ENCODE results near the gene VWA8. TPM values are rescaled to one million over a fixed set of nuclear protein-coding genes. Genes with fewer than 3 reads are reported as not detected.
A peak's percentile ranks its signal among the peaks of the same experiment; 100 is the strongest.
"Not testable (repeated sequence)": the region's sequence is repeated elsewhere in the genome, so short reads cannot be mapped to it uniquely, and the experiment has no call there.

Gene VWA8
- total RNA-seq, 1 donor from 2014 or later: 12.2 TPM

GRCh38 chr13:41960211-41960636 is 685 bp downstream of the VWA8 start:
- no peak for DNase-seq (ENCODE audit: low spot score)
- Mint-ChIP-seq H3K9me3 (ENCODE audit: low read depth) (no peaks in the 10 kb centered on the region), H3K4me3 (ENCODE audit: unreplicated experiment) (peak overlapping the region; percentile 92), H3K27ac (ENCODE audit: unreplicated experiment) (peak overlapping the region; percentile 90), H3K27me3 (ENCODE audit: low read depth) (no peaks in the 10 kb centered on the region), H3K4me1 (ENCODE audit: low read depth) (peaks cover 30% of the 10 kb centered on the region), H3K36me3 (ENCODE audit: low read depth) (peaks cover 2% of the 10 kb centered on the region)
- TF ChIP-seq CTCF (IDR thresholded peaks at IDR 0.05): no peak

GRCh38 chr13:41956272-41956671 is 4.6 kb downstream of the VWA8 start:
- Mint-ChIP-seq H3K9me3 (ENCODE audit: low read depth) (no peaks in the 10 kb centered on the region), H3K36me3 (ENCODE audit: low read depth) (peaks cover 2% of the 10 kb centered on the region), H3K4me3 (ENCODE audit: unreplicated experiment) (no peak overlapping the region), H3K27ac (ENCODE audit: unreplicated experiment) (no peak overlapping the region), H3K27me3 (ENCODE audit: low read depth) (no peaks in the 10 kb centered on the region), H3K4me1 (ENCODE audit: low read depth) (peaks cover 23% of the 10 kb centered on the region)
- DNase-seq (ENCODE audit: low spot score): no peak
- TF ChIP-seq CTCF (IDR thresholded peaks at IDR 0.05): no peak

- no peak for DNase-seq (ENCODE audit: low spot score)
- no peaks in the 10 kb centered on the region for H3K9me3 Mint-ChIP-seq (ENCODE audit: low read depth)
- peaks cover 2% of the 10 kb centered on the region for H3K36me3 Mint-ChIP-seq (ENCODE audit: low read depth)
- peaks cover 22% of the 10 kb centered on the region for H3K4me1 Mint-ChIP-seq (ENCODE audit: low read depth)
- H3K27me3 Mint-ChIP-seq (ENCODE audit: low read depth): no peaks in the 10 kb centered on the region
- no peak overlapping the region for H3K4me3 Mint-ChIP-seq (ENCODE audit: unreplicated experiment)
- no peak overlapping the region for H3K27ac Mint-ChIP-seq (ENCODE audit: unreplicated experiment)
- TF ChIP-seq CTCF (IDR thresholded peaks at IDR 0.05): no peak
Observed at GRCh38 chr13:41955605-41956004, 5.3 kb downstream of the VWA8 start.

- no peak overlapping the region for H3K27ac Mint-ChIP-seq (ENCODE audit: unreplicated experiment)
- H3K4me1 Mint-ChIP-seq (ENCODE audit: low read depth): peaks cover 11% of the 10 kb centered on the region
- no peaks in the 10 kb centered on the region for H3K9me3 Mint-ChIP-seq (ENCODE audit: low read depth)
- H3K4me3 Mint-ChIP-seq (ENCODE audit: unreplicated experiment): no peak overlapping the region
- peaks cover 3% of the 10 kb centered on the region for H3K36me3 Mint-ChIP-seq (ENCODE audit: low read depth)
- DNase-seq (ENCODE audit: low spot score): no peak
- no peaks in the 10 kb centered on the region for H3K27me3 Mint-ChIP-seq (ENCODE audit: low read depth)
- TF ChIP-seq CTCF (IDR thresholded peaks at IDR 0.05): no peak
Observed at GRCh38 chr13:41954226-41954625, 6.7 kb downstream of the VWA8 start.

GRCh38 chr13:41952749-41953148 is 8.2 kb downstream of the VWA8 start:
- DNase-seq (ENCODE audit: low spot score): no peak
- Mint-ChIP-seq H3K27me3 (ENCODE audit: low read depth) (no peaks in the 10 kb centered on the region), H3K36me3 (ENCODE audit: low read depth) (peaks cover 4% of the 10 kb centered on the region), H3K27ac (ENCODE audit: unreplicated experiment) (no peak overlapping the region), H3K4me1 (ENCODE audit: low read depth) (no peaks in the 10 kb centered on the region), H3K9me3 (ENCODE audit: low read depth) (peaks cover 3% of the 10 kb centered on the region), H3K4me3 (ENCODE audit: unreplicated experiment) (no peak overlapping the region)
- no peak for TF ChIP-seq CTCF (IDR thresholded peaks at IDR 0.05)

GRCh38 chr13:41949104-41949503 is 11.8 kb downstream of the VWA8 start:
- Mint-ChIP-seq H3K9me3 (ENCODE audit: low read depth) (peaks cover 26% of the 10 kb centered on the region), H3K36me3 (ENCODE audit: low read depth) (peaks cover 24% of the 10 kb centered on the region)
- not testable (repeated sequence) for H3K4me3 Mint-ChIP-seq (ENCODE audit: unreplicated experiment); DNase-seq (ENCODE audit: low spot score); H3K27ac Mint-ChIP-seq (ENCODE audit: unreplicated experiment); H3K27me3 Mint-ChIP-seq (ENCODE audit: low read depth); H3K4me1 Mint-ChIP-seq (ENCODE audit: low read depth)
